ENCODE measurements around the gene FAM228A. TPM values are rescaled to one million over a fixed set of nuclear protein-coding genes. Genes with fewer than 3 reads are reported as not detected.
"Not testable (repeated sequence)": the region's sequence is repeated elsewhere in the genome, so short reads cannot be mapped to it uniquely, and the experiment has no call there.

Gene FAM228A
- total RNA-seq, 6 experiments from 2014 or later, result not detected

GRCh38 chr2:24183366-24184069, 8.7 kb downstream of the FAM228A start:
- H3K36me3 Mint-ChIP-seq (ENCODE audit: low read depth), result no peaks in the 10 kb centered on the region; the same call in 1 of the 2 replicates
- TF ChIP-seq CTCF (IDR thresholded peaks at IDR 0.05), result no peak
- H3K4me3 Mint-ChIP-seq, result no peak overlapping the region
- peaks cover 6% of the 10 kb centered on the region for H3K27me3 Mint-ChIP-seq (ENCODE audit: insufficient read depth)
- H3K27ac Mint-ChIP-seq, result no peak overlapping the region
- no peak for DNase-seq
- H3K9me3 Mint-ChIP-seq, result no peaks in the 10 kb centered on the region
- peaks cover 9% of the 10 kb centered on the region for H3K4me1 Mint-ChIP-seq (ENCODE audit: low read depth)

GRCh38 chr2:24189551-24189950, 14.7 kb downstream of the FAM228A start:
- Mint-ChIP-seq H3K4me1 (ENCODE audit: low read depth) (no peaks in the 10 kb centered on the region; the same call in 1 of the 2 replicates), H3K9me3 (no peaks in the 10 kb centered on the region), H3K27me3 (ENCODE audit: insufficient read depth) (peaks cover 10% of the 10 kb centered on the region), H3K36me3 (ENCODE audit: low read depth) (no peaks in the 10 kb centered on the region; the same call in 1 of the 2 replicates), H3K4me3 (no peak overlapping the region), H3K27ac (no peak overlapping the region)
- no peak for DNase-seq
- no peak for TF ChIP-seq CTCF (IDR thresholded peaks at IDR 0.05)

- no peaks in the 10 kb centered on the region for H3K9me3 Mint-ChIP-seq
- H3K27me3 Mint-ChIP-seq (ENCODE audit: insufficient read depth), result peaks cover 10% of the 10 kb centered on the region
- H3K36me3 Mint-ChIP-seq (ENCODE audit: low read depth), result no peaks in the 10 kb centered on the region; the same call in 1 of the 2 replicates
- no peak for TF ChIP-seq CTCF (IDR thresholded peaks at IDR 0.05)
- no peak overlapping the region for H3K27ac Mint-ChIP-seq
- H3K4me3 Mint-ChIP-seq, result no peak overlapping the region
- no peak for DNase-seq
- no peaks in the 10 kb centered on the region; the same call in 1 of the 2 replicates for H3K4me1 Mint-ChIP-seq (ENCODE audit: low read depth)
These were observed 15.7 kb downstream of the FAM228A start for GRCh38 chr2:24190503-24190902.

- H3K9me3 Mint-ChIP-seq, result no peaks in the 10 kb centered on the region
- no peak for DNase-seq
- no peaks in the 10 kb centered on the region; the same call in 1 of the 2 replicates for H3K36me3 Mint-ChIP-seq (ENCODE audit: low read depth)
- TF ChIP-seq CTCF (IDR thresholded peaks at IDR 0.05), result no peak
- H3K4me1 Mint-ChIP-seq (ENCODE audit: low read depth), result no peaks in the 10 kb centered on the region; the same call in 1 of the 2 replicates
- H3K27ac Mint-ChIP-seq, result no peak overlapping the region
- H3K27me3 Mint-ChIP-seq (ENCODE audit: insufficient read depth), result peaks cover 10% of the 10 kb centered on the region
- no peak overlapping the region for H3K4me3 Mint-ChIP-seq
These were observed 16.3 kb downstream of the FAM228A start for GRCh38 chr2:24191156-24191555.

DNA sequence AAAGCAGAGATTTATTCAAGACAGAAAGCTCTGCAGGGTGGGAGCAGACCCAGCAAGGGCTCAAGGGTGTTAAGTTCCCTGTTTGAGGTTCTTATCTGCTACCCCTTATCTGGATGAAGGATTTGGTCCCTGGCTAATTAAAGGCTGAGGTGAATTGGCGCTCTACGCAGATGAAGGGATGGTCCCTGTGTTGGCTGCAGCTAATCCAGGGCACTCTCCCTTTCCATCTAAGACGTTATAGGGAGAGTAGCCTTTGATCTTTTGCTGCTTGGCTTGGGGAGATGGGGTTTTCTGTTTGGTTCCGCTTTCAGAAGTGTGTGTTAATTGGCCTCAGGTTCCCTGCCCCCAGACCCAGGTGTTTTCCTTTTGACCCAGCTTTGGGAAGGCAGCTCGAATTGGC, 17.0 kb downstream of the FAM228A start:
- Mint-ChIP-seq H3K27ac (no peak overlapping the region), H3K27me3 (ENCODE audit: insufficient read depth) (peaks cover 12% of the 10 kb centered on the region), H3K4me3 (no peak overlapping the region), H3K4me1 (ENCODE audit: low read depth) (no peaks in the 10 kb centered on the region; the same call in 1 of the 2 replicates), H3K36me3 (ENCODE audit: low read depth) (no peaks in the 10 kb centered on the region; the same call in 1 of the 2 replicates), H3K9me3 (peaks cover 4% of the 10 kb centered on the region; the same call in 1 of the 2 replicates)
- DNase-seq, result no peak
- TF ChIP-seq CTCF (IDR thresholded peaks at IDR 0.05), result no peak

GRCh38 chr2:24197213-24197612, 22.4 kb downstream of the FAM228A start:
- not testable (repeated sequence) for H3K4me1 Mint-ChIP-seq (ENCODE audit: low read depth); H3K36me3 Mint-ChIP-seq (ENCODE audit: low read depth); H3K4me3 Mint-ChIP-seq; DNase-seq; H3K9me3 Mint-ChIP-seq; H3K27ac Mint-ChIP-seq; H3K27me3 Mint-ChIP-seq (ENCODE audit: insufficient read depth)

All from HFFc6 (cell line).